ENCODE data around the gene HPCAL1.
A peak's percentile ranks its signal among the peaks of the same experiment; 100 is the strongest.

HPCAL1 gene

GRCh38 chr2:10473121-10473756 lies 170.5 kb downstream of the HPCAL1 start:
- peak overlapping the region; percentile 64 for H3K27ac ChIP-seq
- TF ChIP-seq, protein P1, sequence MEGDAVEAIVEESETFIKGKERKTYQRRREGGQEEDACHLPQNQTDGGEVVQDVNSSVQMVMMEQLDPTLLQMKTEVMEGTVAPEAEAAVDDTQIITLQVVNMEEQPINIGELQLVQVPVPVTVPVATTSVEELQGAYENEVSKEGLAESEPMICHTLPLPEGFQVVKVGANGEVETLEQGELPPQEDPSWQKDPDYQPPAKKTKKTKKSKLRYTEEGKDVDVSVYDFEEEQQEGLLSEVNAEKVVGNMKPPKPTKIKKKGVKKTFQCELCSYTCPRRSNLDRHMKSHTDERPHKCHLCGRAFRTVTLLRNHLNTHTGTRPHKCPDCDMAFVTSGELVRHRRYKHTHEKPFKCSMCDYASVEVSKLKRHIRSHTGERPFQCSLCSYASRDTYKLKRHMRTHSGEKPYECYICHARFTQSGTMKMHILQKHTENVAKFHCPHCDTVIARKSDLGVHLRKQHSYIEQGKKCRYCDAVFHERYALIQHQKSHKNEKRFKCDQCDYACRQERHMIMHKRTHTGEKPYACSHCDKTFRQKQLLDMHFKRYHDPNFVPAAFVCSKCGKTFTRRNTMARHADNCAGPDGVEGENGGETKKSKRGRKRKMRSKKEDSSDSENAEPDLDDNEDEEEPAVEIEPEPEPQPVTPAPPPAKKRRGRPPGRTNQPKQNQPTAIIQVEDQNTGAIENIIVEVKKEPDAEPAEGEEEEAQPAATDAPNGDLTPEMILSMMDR (conservative IDR thresholded peaks at IDR 0.05): no peak

- H3K27ac ChIP-seq: no peak overlapping the region
- TF ChIP-seq, protein P1 (conservative IDR thresholded peaks at IDR 0.05): no peak
Observed at GRCh38 chr2:10475221-10475722, 172.6 kb downstream of the HPCAL1 start.

GRCh38 chr2:10475811-10476660 lies 173.3 kb downstream of the HPCAL1 start:
- TF ChIP-seq, protein P1 (conservative IDR thresholded peaks at IDR 0.05): no peak
- no peak overlapping the region for H3K27ac ChIP-seq

DNA sequence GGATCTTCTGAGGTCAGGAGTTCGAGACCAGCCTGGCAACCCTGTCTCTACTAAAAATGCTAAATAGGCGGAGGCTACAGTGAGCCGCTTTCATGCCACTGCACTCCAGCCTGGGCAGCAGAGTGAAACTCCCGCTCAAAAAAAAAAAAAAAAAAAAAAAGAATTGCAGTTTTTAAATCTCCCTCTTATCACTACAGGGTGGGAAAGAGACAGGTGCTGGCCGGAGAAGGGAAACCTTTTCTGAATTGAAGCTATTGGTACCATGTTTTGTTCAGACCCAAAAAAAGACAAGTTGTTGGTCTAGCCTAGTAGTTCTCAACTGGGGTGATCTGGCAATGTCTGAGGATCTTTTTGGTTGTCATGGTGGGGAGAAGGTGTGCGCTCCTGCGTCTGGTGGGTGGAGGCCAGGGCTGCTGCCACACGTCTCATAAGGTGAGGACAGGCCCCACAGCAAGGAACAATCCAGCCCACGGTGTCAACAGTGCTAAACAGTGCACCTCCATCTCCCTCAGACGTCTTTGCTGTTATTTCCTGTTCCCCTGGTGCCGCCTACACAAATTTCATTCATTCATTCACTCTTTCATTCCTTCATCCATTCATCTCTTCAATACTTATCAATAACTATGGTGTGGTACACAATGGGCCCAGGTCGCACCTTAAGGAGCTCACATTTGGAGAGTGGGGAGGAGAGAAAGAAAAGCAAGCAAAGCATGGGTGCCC lies 174.2 kb downstream of the HPCAL1 start:
- TF ChIP-seq, protein P1 (conservative IDR thresholded peaks at IDR 0.05): no peak
- no peak overlapping the region for H3K27ac ChIP-seq

Measured in VCaP (cell line).